Measurements from ENCODE around the gene LAMB1.

Gene LAMB1

GRCh38 chr7:107982042-107982840 lies 20.7 kb downstream of the LAMB1 start:
- no peak for DNase-seq (ENCODE audit: low read depth)
- H3K4me3 ChIP-seq (ENCODE audit: control insufficient read depth, low read depth, low read length), result no peak overlapping the region
- no peak for TF ChIP-seq CTCF (IDR thresholded peaks at IDR 0.05; ENCODE audit: control insufficient read depth, insufficient read depth, low read depth, low read length, missing control alignments)

GRCh38 chr7:107981466-107981865 lies 21.5 kb downstream of the LAMB1 start:
- no peak overlapping the region for H3K4me3 ChIP-seq (ENCODE audit: control insufficient read depth, low read depth, low read length)
- no peak for DNase-seq (ENCODE audit: low read depth)
- TF ChIP-seq CTCF (IDR thresholded peaks at IDR 0.05; ENCODE audit: control insufficient read depth, insufficient read depth, low read depth, low read length, missing control alignments), result no peak

- TF ChIP-seq CTCF (IDR thresholded peaks at IDR 0.05; ENCODE audit: control insufficient read depth, insufficient read depth, low read depth, low read length, missing control alignments), result no peak
- DNase-seq (ENCODE audit: low read depth), result no peak
- no peak overlapping the region for H3K4me3 ChIP-seq (ENCODE audit: control insufficient read depth, low read depth, low read length)
These were observed 22.2 kb downstream of the LAMB1 start for GRCh38 chr7:107980671-107981190.

GRCh38 chr7:107980171-107980570 lies 22.8 kb downstream of the LAMB1 start:
- TF ChIP-seq CTCF (IDR thresholded peaks at IDR 0.05; ENCODE audit: control insufficient read depth, insufficient read depth, low read depth, low read length, missing control alignments), result no peak
- H3K4me3 ChIP-seq (ENCODE audit: control insufficient read depth, low read depth, low read length), result no peak overlapping the region
- no peak for DNase-seq (ENCODE audit: low read depth)

GRCh38 chr7:107978815-107979408 lies 24.0 kb downstream of the LAMB1 start:
- H3K4me3 ChIP-seq (ENCODE audit: control insufficient read depth, low read depth, low read length), result no peak overlapping the region
- DNase-seq (ENCODE audit: low read depth), result no peak
- TF ChIP-seq CTCF (IDR thresholded peaks at IDR 0.05; ENCODE audit: control insufficient read depth, insufficient read depth, low read depth, low read length, missing control alignments), result no peak

- no peak overlapping the region for H3K4me3 ChIP-seq (ENCODE audit: control insufficient read depth, low read depth, low read length)
- no peak for DNase-seq (ENCODE audit: low read depth)
- TF ChIP-seq CTCF (IDR thresholded peaks at IDR 0.05; ENCODE audit: control insufficient read depth, insufficient read depth, low read depth, low read length, missing control alignments), result no peak
These were observed 25.9 kb downstream of the LAMB1 start for GRCh38 chr7:107977048-107977447.

All from AG09309 (cell line).